Hepatocyte (in vitro differentiated cells): Measurements from ENCODE around the gene RNASE4. TPM values are rescaled to one million over a fixed set of nuclear protein-coding genes. Genes with fewer than 3 reads are reported as not detected.
"Not testable (repeated sequence)": the region's sequence is repeated elsewhere in the genome, so short reads cannot be mapped to it uniquely, and the experiment has no call there.

Experiments
- DNase-seq: peaks from one replicate; pipeline ENCODE4 v3.0.0-alpha.2; 2016; ENCODE audit warnings: low spot score
- H2AFZ ChIP-seq: fragments of 200-600 bp; sonication (generic); 2 replicates; pipeline ENCODE4 v1.6.0; 2016; ENCODE audit warnings: antibody characterized with exemption, mild to moderate bottlenecking
- H3K27ac ChIP-seq: fragments of 200-600 bp; sonication (generic); 2 replicates; pipeline ENCODE4 v1.5.1; 2016; ENCODE audit warnings: mild to moderate bottlenecking
- H3K27me3 ChIP-seq: fragments of 200-600 bp; sonication (generic); 2 replicates; pipeline ENCODE4 v1.6.1; 2016
- H3K36me3 ChIP-seq: fragments of 200-600 bp; sonication (generic); replicated peaks from 2 replicates; pipeline ENCODE4 v1.5.1; 2016; ENCODE audit warnings: low read depth; ENCODE audit not compliant: insufficient read depth
- H3K4me1 ChIP-seq: fragments of 200-600 bp; sonication (generic); 2 replicates; pipeline ENCODE4 v1.5.1; 2016; ENCODE audit warnings: mild to moderate bottlenecking, moderate library complexity; ENCODE audit not compliant: insufficient read depth
- H3K4me2 ChIP-seq: fragments of 200-600 bp; sonication (generic); 2 replicates; pipeline ENCODE4 v1.6.0; 2016
- H3K4me3 ChIP-seq: fragments of 200-600 bp; sonication (generic); 2 replicates; pipeline ENCODE4 v1.5.1; 2016; ENCODE audit warnings: mild to moderate bottlenecking
- H3K79me2 ChIP-seq: fragments of 200-600 bp; sonication (generic); 2 replicates; pipeline ENCODE4 v1.6.0; 2017; ENCODE audit warnings: mild to moderate bottlenecking
- H3K9me2 ChIP-seq: fragments of 200-600 bp; sonication (generic); replicated peaks from 2 replicates; pipeline ENCODE4 v1.6.0; 2017; ENCODE audit warnings: mild to moderate bottlenecking; ENCODE audit not compliant: insufficient read depth
- H3K9me3 ChIP-seq: fragments of 200-600 bp; sonication (generic); 2 replicates; pipeline ENCODE4 v1.5.1; 2016; ENCODE audit warnings: low read depth, mild to moderate bottlenecking
- H4K20me1 ChIP-seq: fragments of 200-600 bp; sonication (generic); 2 replicates; pipeline ENCODE4 v1.6.0; 2016; ENCODE audit warnings: mild to moderate bottlenecking; ENCODE audit not compliant: insufficient read depth, poor library complexity, severe bottlenecking
- CTCF ChIP-seq: fragments of 200-600 bp; sonication (generic); IDR thresholded peaks from 2 replicates; pipeline ENCODE4 v1.5.1; 2016; ENCODE audit warnings: antibody characterized with exemption, mild to moderate bottlenecking; ENCODE audit not compliant: poor library complexity
- EZH2 ChIP-seq: fragments of 200-600 bp; sonication (generic); IDR thresholded peaks from 2 replicates; pipeline ENCODE4 v1.6.1; 2016; ENCODE audit warnings: antibody characterized with exemption, mild to moderate bottlenecking, borderline replicate concordance
- EZH2phosphoT487 ChIP-seq: fragments of 200-600 bp; sonication (generic); IDR thresholded peaks from one replicate; pipeline ENCODE4 v1.6.1; 2018; ENCODE audit warnings: antibody characterized with exemption, mild to moderate bottlenecking, low read depth, moderate library complexity; ENCODE audit not compliant: unreplicated experiment, severe bottlenecking
- WGBS: methylation state at CpG from one replicate; pipeline ENCODE4 v1.1.6; 2016; ENCODE audit warnings: low lambda C conversion rate; ENCODE audit errors: missing lambda C conversion rate; 5-methylcytosine and 5-hydroxymethylcytosine counted together
- polyA plus RNA-seq: library from polyadenylated mRNA; unstranded; fragments of >200 nt; fragmentation: Nextera tagmentation; extraction: Ambion mirVana; gene quantifications from 2 replicates; pipeline ENCODE4 v1.2.1, GENCODE V29; 2016
- total RNA-seq: library from RNA; depleted of rRNA; stranded (reverse); fragments of >200 nt; gene quantifications from 2 replicates; pipeline ENCODE4 v1.2.3, GENCODE V29; 2014

The RNASE4 gene
- total and polyA plus RNA-seq, 2 experiments from 2014 or later, result 44.5 to 96.2 TPM

GRCh38 chr14:20662968-20663732 lies 21.2 kb upstream of the RNASE4 start:
- peak; percentile 39 for TF ChIP-seq CTCF
- TF ChIP-seq EZH2, result peak; percentile 37
- TF ChIP-seq EZH2phosphoT487, result no peak
- peak; percentile 74 for DNase-seq
- WGBS, result 7% methylated on average over 31 of the region's 31 CpGs
- Histone ChIP-seq H4K20me1 (no peaks in the 10 kb centered on the region), H3K9me2 (no peaks in the 10 kb centered on the region), H3K27me3 (peaks cover 20% of the 10 kb centered on the region), H3K4me1 (no peaks in the 10 kb centered on the region), H2AFZ (peak overlapping the region; percentile 21), H3K27ac (no peak overlapping the region), H3K9me3 (no peaks in the 10 kb centered on the region), H3K79me2 (no peaks in the 10 kb centered on the region), H3K36me3 (no peaks in the 10 kb centered on the region), H3K4me2 (peak overlapping the region; percentile 72), H3K4me3 (no peak overlapping the region)

GRCh38 chr14:20666400-20666961 lies 17.9 kb upstream of the RNASE4 start:
- H3K36me3 ChIP-seq, H2AFZ ChIP-seq, H3K4me3 ChIP-seq, H3K27ac ChIP-seq, H3K4me2 ChIP-seq, H3K79me2 ChIP-seq, H3K4me1 ChIP-seq, DNase-seq, H3K9me2 ChIP-seq, H3K9me3 ChIP-seq, H4K20me1 ChIP-seq: not testable (repeated sequence)
- peaks cover 20% of the 10 kb centered on the region for H3K27me3 ChIP-seq
- WGBS, result 88% methylated on average over 7 of the region's 7 CpGs

GRCh38 chr14:20667957-20668356 lies 16.4 kb upstream of the RNASE4 start:
- no peak for DNase-seq
- peaks cover 10% of the 10 kb centered on the region for H3K27me3 ChIP-seq
- TF ChIP-seq EZH2phosphoT487 (no peak), EZH2 (no peak), CTCF (no peak)
- no peaks in the 10 kb centered on the region for H3K4me1 ChIP-seq
- no peaks in the 10 kb centered on the region for H3K9me2 ChIP-seq
- H2AFZ ChIP-seq, result no peak overlapping the region
- H3K79me2 ChIP-seq, result no peaks in the 10 kb centered on the region
- H3K27ac ChIP-seq, result no peak overlapping the region
- H3K36me3 ChIP-seq, result no peaks in the 10 kb centered on the region
- no peaks in the 10 kb centered on the region for H4K20me1 ChIP-seq
- 98% methylated on average over 2 of the region's 2 CpGs for WGBS
- no peak overlapping the region for H3K4me3 ChIP-seq
- no peaks in the 10 kb centered on the region for H3K9me3 ChIP-seq
- H3K4me2 ChIP-seq, result no peak overlapping the region

GRCh38 chr14:20668969-20669368 lies 15.4 kb upstream of the RNASE4 start:
- Histone ChIP-seq H4K20me1 (no peaks in the 10 kb centered on the region), H3K9me3 (no peaks in the 10 kb centered on the region), H3K4me1 (no peaks in the 10 kb centered on the region), H3K4me3 (no peak overlapping the region), H3K36me3 (no peaks in the 10 kb centered on the region), H3K79me2 (no peaks in the 10 kb centered on the region), H3K4me2 (no peak overlapping the region), H3K9me2 (no peaks in the 10 kb centered on the region), H3K27ac (no peak overlapping the region), H2AFZ (no peak overlapping the region), H3K27me3 (peaks cover under 1% of the 10 kb centered on the region)
- no peak for DNase-seq
- 91% methylated on average over 2 of the region's 2 CpGs for WGBS
- TF ChIP-seq EZH2 (no peak), CTCF (no peak), EZH2phosphoT487 (no peak)
